ENCODE data around the gene IFNLR1. TPM values are rescaled to one million over a fixed set of nuclear protein-coding genes. Genes with fewer than 3 reads are reported as not detected.

Gene IFNLR1
- total RNA-seq, 1 donor: not detected

DNA sequence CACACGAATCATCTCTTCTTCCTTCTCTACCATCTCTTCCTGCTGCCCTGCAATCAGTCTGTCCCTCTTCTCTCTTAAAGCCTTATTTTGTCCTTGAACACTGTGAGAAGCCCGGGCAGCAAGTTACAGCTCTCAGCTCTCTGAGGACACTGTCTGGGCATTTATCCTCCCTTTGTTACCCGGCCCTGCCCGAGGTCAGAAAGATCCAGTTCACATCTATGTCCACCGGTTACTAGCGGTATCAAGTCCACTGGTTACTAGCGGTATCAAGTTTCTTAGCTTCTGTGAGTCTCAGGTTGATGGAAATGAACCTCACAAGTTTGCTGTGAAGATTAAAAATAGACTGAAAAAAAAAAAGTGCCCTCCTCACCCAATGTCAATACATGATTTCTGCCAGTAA is 18.8 kb downstream of the IFNLR1 start:
- no peak for TF ChIP-seq CTCF (IDR thresholded peaks at IDR 0.05; ENCODE audit: extremely low read depth, low read depth, low read length)
- H4K20me1 ChIP-seq (ENCODE audit: insufficient read depth, low read length): no peaks in the 10 kb centered on the region

DNA sequence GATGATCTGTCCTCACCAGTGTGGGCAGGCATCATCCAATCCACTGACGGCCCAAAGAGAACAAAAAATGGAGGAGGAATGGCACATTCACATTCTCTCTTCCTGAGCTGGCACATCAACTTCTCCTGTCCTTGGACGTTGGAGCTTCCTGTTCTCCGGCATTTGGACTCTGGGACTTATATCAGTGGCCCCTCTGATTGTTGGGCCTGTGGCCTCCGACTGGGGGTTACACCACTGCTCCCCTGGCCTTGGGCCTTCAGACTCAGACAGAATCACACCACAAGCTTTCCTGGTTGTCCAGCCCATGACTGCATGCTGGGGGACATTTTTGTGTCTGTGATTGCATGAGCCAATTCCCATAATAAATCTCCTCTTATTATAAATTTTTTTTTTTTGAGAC is 20.1 kb downstream of the IFNLR1 start:
- Histone ChIP-seq H3K4me2 (ENCODE audit: insufficient read depth, low read length) (no peak overlapping the region), H3K79me2 (ENCODE audit: insufficient read depth, low read length) (no peaks in the 10 kb centered on the region), H3K36me3 (ENCODE audit: insufficient read depth, low read length) (no peaks in the 10 kb centered on the region), H4K20me1 (ENCODE audit: insufficient read depth, low read length) (no peaks in the 10 kb centered on the region), H3K9me3 (ENCODE audit: low read depth, low read length) (no peaks in the 10 kb centered on the region), H3K27me3 (ENCODE audit: insufficient read depth, low read length) (peaks cover 27% of the 10 kb centered on the region), H3K27ac (ENCODE audit: low read depth, low read length) (no peak overlapping the region), H3K4me1 (ENCODE audit: insufficient read depth, low read length) (no peaks in the 10 kb centered on the region), H2AFZ (ENCODE audit: low read length) (no peak overlapping the region), H3K4me3 (ENCODE audit: insufficient read depth, low read length) (no peak overlapping the region)
- no peak for DNase-seq (ENCODE audit: insufficient read length, low spot score, missing footprints)
- TF ChIP-seq CTCF (IDR thresholded peaks at IDR 0.05; ENCODE audit: extremely low read depth, low read depth, low read length): no peak

More for the DNA sequence above, 18.8 kb downstream of the IFNLR1 start:
- H3K4me3 ChIP-seq (ENCODE audit: insufficient read depth, low read length): no peak overlapping the region
- H3K9me3 ChIP-seq (ENCODE audit: low read depth, low read length): no peaks in the 10 kb centered on the region
- no peak overlapping the region for H3K4me2 ChIP-seq (ENCODE audit: insufficient read depth, low read length)
- H3K36me3 ChIP-seq (ENCODE audit: insufficient read depth, low read length): no peaks in the 10 kb centered on the region
- H3K4me1 ChIP-seq (ENCODE audit: insufficient read depth, low read length): no peaks in the 10 kb centered on the region
- no peak overlapping the region for H3K27ac ChIP-seq (ENCODE audit: low read depth, low read length)
- no peak overlapping the region for H2AFZ ChIP-seq (ENCODE audit: low read length)
- peaks cover 30% of the 10 kb centered on the region for H3K27me3 ChIP-seq (ENCODE audit: insufficient read depth, low read length)
- DNase-seq (ENCODE audit: insufficient read length, low spot score, missing footprints): no peak
- H3K79me2 ChIP-seq (ENCODE audit: insufficient read depth, low read length): no peaks in the 10 kb centered on the region

DNA sequence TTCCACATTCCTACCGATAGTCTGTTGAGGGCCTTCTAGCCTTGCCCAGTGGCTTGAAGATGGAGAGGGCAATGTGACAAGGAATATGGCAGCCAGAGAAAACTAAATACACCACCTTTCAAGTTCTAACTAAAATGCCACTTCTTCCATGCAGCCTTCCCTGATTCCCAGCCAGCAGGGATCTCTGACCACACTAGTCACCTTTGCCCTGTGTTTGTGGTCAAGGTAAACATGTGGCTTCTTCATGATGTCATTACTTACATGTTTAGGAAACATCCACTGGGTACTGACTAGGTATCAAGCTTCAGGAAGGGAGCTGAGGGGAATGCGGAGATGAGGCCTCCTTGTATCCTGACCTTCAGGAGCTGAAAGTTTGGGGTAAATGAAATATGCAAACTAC is 21.6 kb downstream of the IFNLR1 start:
- H3K4me1 ChIP-seq (ENCODE audit: insufficient read depth, low read length): no peaks in the 10 kb centered on the region
- no peak overlapping the region for H3K4me2 ChIP-seq (ENCODE audit: insufficient read depth, low read length)
- peaks cover 34% of the 10 kb centered on the region for H3K27me3 ChIP-seq (ENCODE audit: insufficient read depth, low read length)
- no peak for TF ChIP-seq CTCF (IDR thresholded peaks at IDR 0.05; ENCODE audit: extremely low read depth, low read depth, low read length)
- H3K27ac ChIP-seq (ENCODE audit: low read depth, low read length): no peak overlapping the region
- no peak overlapping the region for H3K4me3 ChIP-seq (ENCODE audit: insufficient read depth, low read length)
- no peaks in the 10 kb centered on the region for H3K9me3 ChIP-seq (ENCODE audit: low read depth, low read length)
- DNase-seq (ENCODE audit: insufficient read length, low spot score, missing footprints): no peak
- H2AFZ ChIP-seq (ENCODE audit: low read length): no peak overlapping the region
- no peaks in the 10 kb centered on the region for H3K79me2 ChIP-seq (ENCODE audit: insufficient read depth, low read length)
- H4K20me1 ChIP-seq (ENCODE audit: insufficient read depth, low read length): no peaks in the 10 kb centered on the region
- no peaks in the 10 kb centered on the region for H3K36me3 ChIP-seq (ENCODE audit: insufficient read depth, low read length)

- H4K20me1 ChIP-seq (ENCODE audit: insufficient read depth, low read length): no peaks in the 10 kb centered on the region
- H3K36me3 ChIP-seq (ENCODE audit: insufficient read depth, low read length): no peaks in the 10 kb centered on the region
- H3K4me1 ChIP-seq (ENCODE audit: insufficient read depth, low read length): no peaks in the 10 kb centered on the region
- no peak overlapping the region for H3K27ac ChIP-seq (ENCODE audit: low read depth, low read length)
- no peak for DNase-seq (ENCODE audit: insufficient read length, low spot score, missing footprints)
- no peak overlapping the region for H2AFZ ChIP-seq (ENCODE audit: low read length)
- H3K27me3 ChIP-seq (ENCODE audit: insufficient read depth, low read length): peaks cover 32% of the 10 kb centered on the region
- no peak overlapping the region for H3K4me2 ChIP-seq (ENCODE audit: insufficient read depth, low read length)
- no peak for TF ChIP-seq CTCF (IDR thresholded peaks at IDR 0.05; ENCODE audit: extremely low read depth, low read depth, low read length)
- no peaks in the 10 kb centered on the region for H3K9me3 ChIP-seq (ENCODE audit: low read depth, low read length)
- no peaks in the 10 kb centered on the region for H3K79me2 ChIP-seq (ENCODE audit: insufficient read depth, low read length)
- no peak overlapping the region for H3K4me3 ChIP-seq (ENCODE audit: insufficient read depth, low read length)
These were observed 23.1 kb downstream of the IFNLR1 start for GRCh38 chr1:24164004-24164403.

Data from osteoblast (primary cell).